ENCODE results near the gene BCLAF3. TPM values are rescaled to one million over a fixed set of nuclear protein-coding genes. Genes with fewer than 3 reads are reported as not detected.

The BCLAF3 gene
- polyA plus RNA-seq, 3 donors = 7.9 to 16.6 (median 14.8) TPM

GRCh38 chrX:19972984-19973383 is 17.9 kb downstream of the BCLAF3 start:
- no peak for DNase-seq

GRCh38 chrX:19968276-19968675 is 22.6 kb downstream of the BCLAF3 start:
- DNase-seq = no peak

- no peak for DNase-seq
Measured at GRCh38 chrX:19966056-19966455, 24.8 kb downstream of the BCLAF3 start.

- no peak for DNase-seq
Measured at GRCh38 chrX:19964017-19964710, 26.7 kb downstream of the BCLAF3 start.

- DNase-seq = no peak
Measured at GRCh38 chrX:19960913-19961312, 29.9 kb downstream of the BCLAF3 start.

GRCh38 chrX:19958552-19959486 is 32.0 kb downstream of the BCLAF3 start:
- DNase-seq = no peak

- DNase-seq = no peak
Measured at GRCh38 chrX:19956923-19957322, 33.9 kb downstream of the BCLAF3 start.

GRCh38 chrX:19956306-19956705 is 34.6 kb downstream of the BCLAF3 start:
- no peak for DNase-seq

GRCh38 chrX:19955306-19955705 is 35.6 kb downstream of the BCLAF3 start:
- DNase-seq = no peak

- no peak for DNase-seq
Measured at GRCh38 chrX:19954335-19955096, 36.3 kb downstream of the BCLAF3 start.

GRCh38 chrX:19953145-19953544 is 37.7 kb downstream of the BCLAF3 start:
- DNase-seq = no peak

GRCh38 chrX:19949340-19949739 is 41.5 kb downstream of the BCLAF3 start:
- DNase-seq = no peak

GRCh38 chrX:19947612-19948011 is 43.2 kb downstream of the BCLAF3 start:
- no peak for DNase-seq

Other genes starting within 250 kb of the BCLAF3 start
- 10 to 100 TPM; 32.1 to 39.6 (median 33.7) TPM for gene SH3KBP1, start 103.5 kb downstream of the BCLAF3 start, polyA plus RNA-seq (ENCODE audit: insufficient read length in 3 of 3)
- 1 to 10 TPM; 3.8 to 5.5 (median 4.4) TPM for gene MAP7D2, start 125.8 kb upstream of the BCLAF3 start, polyA plus RNA-seq (ENCODE audit: insufficient read length in 3 of 3)
- 100 to 1,000 TPM in 1 of 3 donors, 10 to 100 TPM in 2; 89.7 to 117 (median 91.8) TPM for gene EIF1AX, start 150.8 kb upstream of the BCLAF3 start, polyA plus RNA-seq (ENCODE audit: insufficient read length in 3 of 3)